NCI-H2171 (cell line): Measurements from ENCODE around the gene NIPAL3.

Experiments
- DNase-seq: peaks from one replicate; lab custom pipeline; 2025; lab: John Stamatoyannopoulos, UW

NIPAL3 gene

DNA sequence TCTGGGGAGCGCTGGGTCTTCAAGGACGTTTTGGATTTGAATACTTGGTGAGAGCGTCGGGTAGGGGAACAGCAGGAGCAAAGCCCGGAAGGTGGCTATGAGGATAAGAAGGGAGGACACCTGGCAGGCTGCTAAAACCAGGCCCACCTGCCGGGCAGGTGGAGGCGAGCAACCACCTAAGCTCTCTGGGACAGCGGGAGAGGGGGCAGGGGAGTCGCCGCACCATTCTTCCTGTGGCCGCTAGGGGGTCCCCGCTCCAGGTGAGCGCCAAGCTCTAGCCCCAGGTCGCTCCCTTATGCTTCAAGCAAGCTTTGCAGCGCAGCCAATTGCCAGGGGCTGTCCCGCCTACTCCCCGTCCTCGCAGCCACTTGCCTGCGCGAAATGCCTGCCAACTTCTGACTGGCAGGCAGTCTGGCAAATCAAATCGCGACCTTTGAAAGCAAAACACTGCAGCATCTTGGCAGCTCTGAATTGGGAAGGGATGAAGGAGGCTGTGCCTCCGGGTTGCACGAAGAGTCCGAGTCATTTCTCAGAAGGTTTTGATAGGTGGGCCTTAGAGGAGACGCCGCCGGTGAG lies at the start of gene NIPAL3:
Gene NIPAL3 (plus strand): TSS at position 469 of the 576 bp plus-strand sequence. CDS start 3,746 bp downstream, outside the sequence.
- DNase-seq = peak; percentile 97

DNA sequence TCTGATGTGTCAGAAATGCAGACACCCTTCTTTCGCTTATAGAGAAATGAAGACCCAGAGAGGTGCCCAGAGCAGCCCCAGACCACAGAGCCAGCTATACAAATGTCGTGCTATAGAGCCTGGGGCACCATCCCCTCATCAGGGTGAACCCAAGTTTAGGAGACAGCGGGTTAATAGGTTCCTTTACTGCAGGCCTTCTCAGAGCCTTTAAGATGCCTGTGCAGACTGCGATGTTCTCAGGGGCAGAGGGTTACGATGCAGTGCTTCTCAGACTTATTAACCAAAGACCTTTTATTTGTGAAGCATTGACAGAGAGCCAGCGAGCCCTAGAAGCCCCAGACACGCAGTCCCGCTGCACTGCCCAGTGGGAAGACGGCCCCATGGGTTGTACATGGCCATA lies 48.9 kb upstream of the NIPAL3 start:
- no peak for DNase-seq

- no peak for DNase-seq
Measured at GRCh38 chr1:24369199-24369598, 46.4 kb upstream of the NIPAL3 start.

- peak; percentile 15 for DNase-seq
Measured at GRCh38 chr1:24369801-24370200, 45.8 kb upstream of the NIPAL3 start.

DNA sequence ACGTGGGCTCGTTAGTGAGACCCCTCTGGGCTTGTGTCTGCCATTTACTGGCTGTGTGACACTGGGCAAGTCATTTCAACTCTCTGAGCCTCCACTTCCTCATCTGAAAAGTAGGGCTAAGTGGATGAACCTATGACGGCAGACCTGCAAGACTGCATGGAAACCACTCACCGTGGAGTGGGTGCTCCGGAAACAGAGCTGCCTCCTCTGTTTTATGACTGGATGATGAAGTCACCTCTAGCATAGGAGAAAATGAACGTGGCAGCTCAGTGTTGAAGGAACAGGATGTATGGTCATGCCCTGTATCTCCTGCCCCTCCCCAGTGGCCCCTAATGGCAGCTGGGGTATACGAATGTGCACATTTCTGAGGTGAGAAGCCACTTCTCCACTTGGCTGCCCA lies 42.6 kb upstream of the NIPAL3 start:
- no peak for DNase-seq

GRCh38 chr1:24373710-24374109 lies 41.9 kb upstream of the NIPAL3 start:
- peak; percentile 59 for DNase-seq

DNA sequence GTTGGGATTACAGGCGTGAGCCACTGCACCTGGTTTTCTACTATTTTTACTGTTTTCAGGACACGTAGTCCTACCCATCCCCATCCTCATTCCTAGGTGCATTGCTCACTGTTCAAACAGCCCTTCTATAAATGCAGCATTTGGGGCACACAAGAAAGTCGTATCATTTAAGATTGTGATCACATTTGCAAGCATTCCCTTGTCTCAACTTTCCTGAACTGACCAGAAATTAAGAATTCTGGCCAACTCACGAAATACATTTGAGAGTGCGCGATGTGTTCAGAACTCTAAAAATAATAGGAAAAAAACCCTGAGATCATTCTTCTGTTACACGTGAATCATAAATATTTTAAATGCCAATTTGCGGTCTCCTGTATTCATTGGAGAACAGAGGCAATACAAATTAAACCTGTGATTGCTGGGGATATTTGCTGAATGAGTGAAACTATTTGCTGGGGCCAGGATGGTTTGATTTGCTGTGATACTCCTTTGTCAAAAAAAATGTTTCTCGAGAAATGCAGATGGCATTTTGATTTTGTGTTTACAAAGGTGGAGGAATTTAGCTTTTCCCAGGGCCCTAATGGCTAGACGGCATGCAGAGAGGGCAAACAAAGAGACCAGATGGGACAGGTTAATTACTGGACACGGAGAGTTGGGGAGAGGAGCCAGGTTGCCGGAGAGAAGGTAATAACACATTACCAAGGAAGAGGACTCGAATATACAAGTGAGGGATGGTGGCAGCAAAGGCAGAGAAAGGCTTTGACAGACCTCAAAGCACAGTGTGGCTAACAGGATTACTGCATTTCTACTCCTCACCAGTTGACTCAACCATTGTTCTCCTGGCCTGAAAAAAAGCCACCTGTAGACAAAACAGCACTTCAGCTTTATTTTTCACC lies 40.5 kb upstream of the NIPAL3 start:
- peak; percentile 65 for DNase-seq

GRCh38 chr1:24379733-24380315 lies 35.8 kb upstream of the NIPAL3 start:
- DNase-seq = no peak

- DNase-seq = no peak
Measured at GRCh38 chr1:24380508-24380907, 35.1 kb upstream of the NIPAL3 start.

GRCh38 chr1:24381256-24381655 lies 34.3 kb upstream of the NIPAL3 start:
- DNase-seq = no peak

DNA sequence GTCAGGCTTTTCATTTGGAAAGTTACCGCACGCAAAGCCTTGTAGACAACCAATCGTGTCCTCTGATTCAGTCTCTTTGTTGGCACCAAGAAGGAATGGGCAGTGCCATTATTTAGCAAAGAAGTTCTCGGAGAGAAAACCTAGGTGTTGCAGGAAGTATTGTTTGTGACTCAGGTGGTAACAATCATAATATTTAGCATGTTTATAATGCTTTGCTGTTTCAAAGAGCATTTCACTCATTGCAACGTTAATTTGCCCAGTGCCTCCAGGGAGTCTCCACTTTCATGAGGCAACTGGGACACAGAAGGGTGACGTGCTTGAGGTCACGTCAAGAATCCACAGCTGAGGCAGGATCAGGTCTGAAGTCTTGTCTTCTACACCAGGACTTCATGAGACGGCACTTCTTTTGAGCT lies 33.4 kb upstream of the NIPAL3 start:
- no peak for DNase-seq

- DNase-seq = no peak
Measured at GRCh38 chr1:24383381-24383940, 32.1 kb upstream of the NIPAL3 start.

- DNase-seq = no peak
Measured at GRCh38 chr1:24384251-24385090, 31.1 kb upstream of the NIPAL3 start.

DNA sequence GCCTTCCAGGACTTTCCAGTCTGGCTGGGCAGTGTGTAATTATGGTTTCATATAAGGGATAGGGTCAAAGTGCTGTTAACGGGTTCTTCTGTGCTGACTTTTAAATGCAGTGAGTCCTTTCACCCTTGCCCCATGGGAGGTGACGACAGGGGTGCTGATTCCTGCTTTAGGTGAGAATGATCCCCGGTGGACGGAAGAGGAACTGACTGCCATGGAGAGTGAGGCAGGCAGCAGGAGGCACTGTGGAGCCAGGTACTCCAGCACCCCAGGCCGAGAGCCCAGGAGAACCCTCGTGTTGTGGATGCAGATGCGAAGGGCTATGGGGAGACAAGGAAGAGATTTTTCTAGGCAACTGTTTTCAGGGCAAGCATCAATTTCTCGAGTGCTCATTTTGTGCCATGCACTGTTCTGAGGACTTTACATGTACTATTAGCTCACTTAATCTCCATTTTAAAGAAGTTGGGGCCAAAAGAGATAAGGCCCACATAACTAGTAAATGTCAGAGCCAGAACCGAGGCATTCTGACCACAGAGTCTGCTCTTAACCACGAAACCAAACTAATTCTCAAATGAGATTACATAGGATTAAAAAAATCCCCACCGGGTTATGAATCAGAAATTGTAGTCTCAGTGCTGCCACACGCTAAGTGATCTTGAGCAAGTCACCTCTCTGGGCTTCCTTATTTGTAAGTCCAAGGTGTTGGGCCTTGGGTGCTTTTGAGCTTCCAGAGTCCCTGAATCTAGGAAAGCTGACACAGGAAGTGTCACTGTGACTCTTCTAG lies 30.3 kb upstream of the NIPAL3 start:
- DNase-seq = no peak

DNA sequence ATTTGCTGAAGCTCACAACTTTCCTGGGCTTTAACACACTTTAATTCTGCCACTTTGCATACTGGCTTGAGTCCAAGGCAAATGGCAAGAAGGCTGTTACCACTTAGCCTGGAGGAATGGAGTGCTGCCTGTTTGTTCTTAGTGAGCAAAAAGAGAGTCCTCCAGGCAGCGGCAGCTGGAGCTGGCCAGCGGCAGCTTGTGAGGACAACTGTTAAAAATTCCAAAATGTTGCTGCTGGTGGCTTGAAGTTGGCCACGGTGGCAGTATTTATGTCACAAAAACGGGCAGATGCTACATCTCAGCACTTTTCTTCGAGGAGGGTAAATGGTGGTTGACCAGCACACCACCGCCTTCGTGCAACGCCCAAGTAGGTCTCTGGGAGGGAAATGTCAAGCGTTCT lies 29.4 kb upstream of the NIPAL3 start:
- DNase-seq = peak; percentile 45

DNA sequence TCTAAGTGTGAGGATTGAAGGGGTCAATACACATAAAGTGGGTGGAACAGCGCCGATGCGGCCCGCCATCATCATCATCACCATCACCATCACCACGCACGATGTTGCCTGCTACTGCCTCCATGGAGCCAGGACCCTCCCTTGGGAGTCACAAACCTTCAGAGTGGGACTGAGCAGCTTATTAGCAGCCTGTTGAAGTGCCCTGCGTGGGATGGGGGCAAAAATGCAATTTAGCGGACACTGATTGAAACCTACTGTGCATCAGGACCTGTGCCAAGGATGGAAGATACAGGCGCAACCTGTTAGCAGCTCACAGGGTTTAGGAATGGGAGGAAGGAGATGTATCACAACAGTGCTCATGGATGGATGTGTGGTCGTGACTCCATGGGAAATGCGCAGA lies 28.7 kb upstream of the NIPAL3 start:
- DNase-seq = no peak

DNA sequence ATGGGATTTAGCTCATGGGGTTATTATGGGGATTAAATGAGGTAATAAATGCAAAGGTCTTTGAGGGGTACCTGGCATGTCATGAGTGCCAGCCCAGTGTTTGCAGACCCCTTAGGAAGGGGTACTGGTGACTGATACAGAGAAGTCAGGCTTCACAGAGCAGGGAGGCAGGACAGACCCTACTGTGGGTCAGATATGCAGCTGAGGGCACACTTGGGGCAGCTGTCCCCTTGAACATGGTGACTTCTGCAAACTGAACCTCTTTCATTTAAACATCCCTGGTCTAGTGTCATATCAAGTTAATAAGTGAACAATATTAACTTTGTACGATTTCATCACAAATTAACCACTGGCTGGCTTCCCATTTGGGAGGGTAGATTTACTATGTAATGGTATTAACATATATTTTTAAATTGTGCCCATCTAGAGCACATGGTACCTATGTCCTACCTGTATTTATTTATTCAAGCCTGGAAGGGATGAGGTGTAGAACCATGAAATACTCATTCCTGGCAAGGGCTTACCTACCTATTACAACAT lies 27.9 kb upstream of the NIPAL3 start:
- no peak for DNase-seq

- DNase-seq = no peak
Measured at GRCh38 chr1:24388331-24388885, 27.2 kb upstream of the NIPAL3 start.

- DNase-seq = no peak
Measured at GRCh38 chr1:24389231-24389678, 26.3 kb upstream of the NIPAL3 start.
